ENCODE data around the gene RSU1. TPM values are rescaled to one million over a fixed set of nuclear protein-coding genes. Genes with fewer than 3 reads are reported as not detected.

The RSU1 gene
- total RNA-seq = 10 to 100 TPM; 25.1 to 61.6 (median 44.7) TPM

- Histone ChIP-seq H3K27ac (peak within 1 kb of the TSS; percentile 81 to 97 (median 92)), H3K27me3 (no peaks in the 10 kb centered on the region), H3K36me3 (peaks cover 0 to 13% (median 0%) of the 10 kb centered on the region in 3 donors), H3K4me3 (peak within 1 kb of the TSS; percentile 59 to 96 (median 74)), H3K9me3 (peaks cover 0 to 8% (median 0%) of the 10 kb centered on the region in 4 donors), H3K4me1 (peaks cover 0 to 33% (median 16%) of the 10 kb centered on the region in 4 donors)
- TF ChIP-seq EP300 (IDR thresholded peaks at IDR 0.05) = peak; percentile 87 to 95
- TF ChIP-seq POLR2A (IDR thresholded peaks at IDR 0.05) = peak; percentile 64 to 71
- TF ChIP-seq CTCF (IDR thresholded peaks at IDR 0.05) = no peak
- DNase-seq (ENCODE audit: low spot score in 2 of 2) = peak; percentile 99
- WGBS, 2 donors = 0 to 1% methylated on average over 43 to 60 of the region's 65 CpGs
Measured at GRCh38 chr10:16817125-16818019, at the start of gene RSU1. RSU1 (minus strand) TSS chr10:16817424; CDS start chr10:16817081, 343 bp downstream.

GRCh38 chr10:16866541-16867275 lies 49.5 kb upstream of the RSU1 start:
- no peak for TF ChIP-seq POLR2A (IDR thresholded peaks at IDR 0.05)
- no peak for TF ChIP-seq EP300 (IDR thresholded peaks at IDR 0.05)
- TF ChIP-seq CTCF (IDR thresholded peaks at IDR 0.05) = no peak
- peaks cover 0 to 12% (median 0%) of the 10 kb centered on the region in 3 donors for H3K36me3 ChIP-seq

GRCh38 chr10:16865766-16866165 lies 48.5 kb upstream of the RSU1 start:
- TF ChIP-seq POLR2A (IDR thresholded peaks at IDR 0.05) = no peak
- no peak for TF ChIP-seq EP300 (IDR thresholded peaks at IDR 0.05)
- no peak for TF ChIP-seq CTCF (IDR thresholded peaks at IDR 0.05)

More at GRCh38 chr10:16866541-16867275, 49.5 kb upstream of the RSU1 start:
- H3K9me3 ChIP-seq = no peaks in the 10 kb centered on the region
- WGBS, 2 donors = 86 to 87% methylated on average over 7 of the region's 7 CpGs
- H3K4me1 ChIP-seq = peaks cover 0 to 10% (median 2%) of the 10 kb centered on the region in 4 donors
- no peak overlapping the region for H3K4me3 ChIP-seq
- H3K27me3 ChIP-seq = no peaks in the 10 kb centered on the region
- no peak overlapping the region for H3K27ac ChIP-seq
- no peak for DNase-seq (ENCODE audit: low spot score in 2 of 2)

GRCh38 chr10:16863766-16864165 lies 46.5 kb upstream of the RSU1 start:
- Histone ChIP-seq H3K4me3 (no peak overlapping the region), H3K9me3 (peaks cover 0 to 12% (median 0%) of the 10 kb centered on the region in 4 donors), H3K27ac (no peak overlapping the region), H3K36me3 (peaks cover 0 to 15% (median 0%) of the 10 kb centered on the region in 3 donors), H3K27me3 (no peaks in the 10 kb centered on the region), H3K4me1 (peaks cover 0 to 10% (median 2%) of the 10 kb centered on the region in 4 donors)
- no peak for DNase-seq (ENCODE audit: low spot score in 2 of 2)
- no peak for TF ChIP-seq POLR2A (IDR thresholded peaks at IDR 0.05)
- TF ChIP-seq EP300 (IDR thresholded peaks at IDR 0.05) = no peak
- TF ChIP-seq CTCF (IDR thresholded peaks at IDR 0.05) = no peak
- 78 to 79% methylated on average over 2 of the region's 2 CpGs for WGBS, 2 donors

More at GRCh38 chr10:16865766-16866165, 48.5 kb upstream of the RSU1 start:
- peaks cover 0 to 15% (median 0%) of the 10 kb centered on the region in 3 donors for H3K36me3 ChIP-seq
- H3K4me1 ChIP-seq = peaks cover 0 to 10% (median 2%) of the 10 kb centered on the region in 4 donors
- no peak overlapping the region for H3K4me3 ChIP-seq
- no peak for DNase-seq (ENCODE audit: low spot score in 2 of 2)
- no peak overlapping the region for H3K27ac ChIP-seq
- 89 to 90% methylated on average over 7 of the region's 7 CpGs for WGBS, 2 donors
- peaks cover 0 to 1% (median 0%) of the 10 kb centered on the region in 4 donors for H3K9me3 ChIP-seq
- no peaks in the 10 kb centered on the region for H3K27me3 ChIP-seq

Measured in tibial nerve (tissue), 4 donors.